ENCODE data around the gene ONECUT3.
A peak's percentile ranks its signal among the peaks of the same experiment; 100 is the strongest.

ONECUT3 gene

GRCh38 chr19:1799695-1800342, 46.5 kb downstream of the ONECUT3 start:
- no peak for DNase-seq

DNA sequence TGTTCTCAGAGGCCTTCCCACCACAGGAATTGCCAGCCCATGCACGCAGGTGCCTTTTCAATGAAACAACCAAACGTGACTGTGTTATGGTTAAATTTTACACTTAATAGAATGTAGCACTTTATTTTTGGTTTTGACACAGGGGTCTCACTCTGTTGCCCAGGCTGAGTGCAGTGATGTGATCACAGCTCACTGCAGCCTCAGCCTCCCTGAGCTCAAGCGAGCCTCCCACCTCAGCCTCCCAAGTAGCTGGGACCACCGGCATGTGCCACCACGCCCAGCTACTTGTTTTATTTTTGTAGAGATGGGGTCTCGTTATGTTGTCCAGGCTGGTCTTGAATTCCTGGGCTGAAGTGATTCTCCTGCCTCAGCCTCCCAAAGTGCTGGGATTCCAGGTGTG, 51.6 kb downstream of the ONECUT3 start:
- DNase-seq, result no peak

DNA sequence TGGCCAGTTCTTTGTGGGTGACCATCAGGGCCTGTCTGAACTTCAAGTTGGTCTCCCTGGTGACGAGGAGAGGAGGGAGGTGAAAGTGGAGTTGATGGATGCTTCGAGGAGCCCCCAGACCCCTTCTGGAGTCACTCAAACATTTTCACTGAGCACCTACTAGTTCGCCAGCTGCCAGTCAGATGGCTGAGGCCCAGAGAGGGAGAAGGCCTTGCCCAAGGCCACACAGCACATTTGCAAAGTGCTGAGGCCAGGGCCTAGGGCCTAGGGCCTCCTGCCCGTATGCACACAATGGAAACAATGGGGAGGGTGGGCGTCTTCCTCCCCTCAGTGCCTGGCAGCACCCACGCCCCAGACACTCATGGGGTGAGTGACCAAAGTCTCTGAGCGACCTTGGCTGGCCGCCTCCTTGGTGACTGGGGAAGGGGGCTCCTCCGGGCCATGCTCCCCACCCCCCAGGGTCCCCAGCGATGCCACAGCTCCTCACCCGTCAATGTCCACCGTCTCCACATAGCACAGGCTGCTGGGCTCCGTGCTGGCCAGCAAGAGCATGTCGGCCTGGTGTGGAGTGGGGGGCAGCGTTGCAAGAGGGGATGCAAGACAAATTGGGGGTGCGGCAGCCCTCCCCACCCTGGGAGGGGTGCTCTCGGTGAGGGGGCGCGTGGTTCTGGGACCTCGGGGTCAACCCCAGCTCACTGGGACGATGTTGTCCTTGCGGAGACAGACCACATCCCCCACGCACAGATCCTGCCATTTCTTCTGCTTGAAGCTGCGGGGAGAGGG, 52.3 kb downstream of the ONECUT3 start:
- DNase-seq, result no peak

DNA sequence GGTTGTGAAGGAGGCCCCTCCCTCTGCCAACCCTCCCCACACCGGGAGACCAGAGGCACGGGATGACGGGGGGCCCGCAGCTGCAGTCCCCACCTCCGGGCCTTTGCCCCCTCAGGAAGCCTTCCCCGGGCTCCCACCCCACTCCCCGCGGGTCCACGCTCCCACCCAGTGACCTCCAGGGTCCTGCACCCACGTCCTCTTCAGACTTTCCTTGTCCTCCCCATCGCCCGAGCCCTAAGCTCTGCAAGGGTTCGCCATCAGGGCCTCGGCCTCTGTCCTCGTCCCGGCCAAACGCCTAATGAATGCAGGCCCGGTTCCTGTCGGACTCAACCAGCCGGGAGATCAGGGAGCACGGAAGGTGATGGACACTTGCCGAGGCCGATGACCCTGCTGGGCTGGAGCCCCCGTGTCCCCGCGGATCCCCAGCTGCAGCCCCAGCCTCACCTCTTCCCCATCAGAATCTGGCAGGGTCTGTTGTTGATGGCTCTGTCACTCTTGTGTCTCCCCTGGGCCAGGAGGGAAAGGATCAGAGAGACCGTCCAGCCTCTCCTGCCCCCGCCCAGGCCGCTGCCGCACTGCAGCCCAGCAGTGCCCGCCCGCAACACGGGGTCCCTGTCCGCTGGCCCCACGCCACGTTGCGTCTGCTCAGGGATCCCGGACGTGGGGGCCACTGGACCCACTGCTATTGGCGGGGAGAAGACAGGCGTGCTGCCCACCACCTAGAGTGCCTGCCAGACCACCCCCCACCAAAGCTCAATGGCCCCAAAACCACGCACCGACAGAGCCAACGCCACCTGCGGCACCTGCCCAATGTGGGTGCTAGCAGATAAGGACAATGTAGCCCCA, 53.1 kb downstream of the ONECUT3 start:
- DNase-seq, result no peak

DNA sequence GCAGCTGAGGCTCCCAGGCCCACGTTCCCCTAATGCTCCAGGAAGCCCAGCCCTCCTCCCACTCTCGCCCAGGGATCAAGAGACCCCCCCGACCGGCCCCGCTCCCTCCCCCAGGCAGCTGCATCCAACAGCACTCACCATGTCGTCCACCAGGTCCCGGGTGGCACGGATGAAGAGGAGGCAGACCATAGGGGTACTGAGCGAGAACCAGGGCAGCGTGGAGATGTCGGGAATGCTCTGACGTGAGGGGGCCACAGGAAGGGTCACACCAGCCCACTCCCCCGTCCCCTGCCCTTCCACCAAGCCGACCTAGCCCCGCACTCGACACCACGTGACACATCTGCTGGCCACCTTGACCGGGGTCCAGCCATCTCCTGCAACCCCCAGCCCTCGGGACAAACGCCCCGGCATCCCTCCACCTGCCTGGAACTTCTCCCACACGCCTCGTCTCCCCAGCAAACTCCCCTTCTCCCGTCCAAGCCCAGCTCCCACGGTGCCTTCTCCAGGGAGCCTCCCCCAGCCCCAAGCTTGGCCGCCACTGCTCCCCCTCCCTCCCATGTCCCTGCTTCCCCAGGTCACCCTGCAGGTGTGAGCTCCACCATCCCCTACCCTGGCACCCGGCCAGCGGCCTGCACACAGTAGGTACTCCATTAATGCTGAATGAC, 53.9 kb downstream of the ONECUT3 start:
- no peak for DNase-seq

DNA sequence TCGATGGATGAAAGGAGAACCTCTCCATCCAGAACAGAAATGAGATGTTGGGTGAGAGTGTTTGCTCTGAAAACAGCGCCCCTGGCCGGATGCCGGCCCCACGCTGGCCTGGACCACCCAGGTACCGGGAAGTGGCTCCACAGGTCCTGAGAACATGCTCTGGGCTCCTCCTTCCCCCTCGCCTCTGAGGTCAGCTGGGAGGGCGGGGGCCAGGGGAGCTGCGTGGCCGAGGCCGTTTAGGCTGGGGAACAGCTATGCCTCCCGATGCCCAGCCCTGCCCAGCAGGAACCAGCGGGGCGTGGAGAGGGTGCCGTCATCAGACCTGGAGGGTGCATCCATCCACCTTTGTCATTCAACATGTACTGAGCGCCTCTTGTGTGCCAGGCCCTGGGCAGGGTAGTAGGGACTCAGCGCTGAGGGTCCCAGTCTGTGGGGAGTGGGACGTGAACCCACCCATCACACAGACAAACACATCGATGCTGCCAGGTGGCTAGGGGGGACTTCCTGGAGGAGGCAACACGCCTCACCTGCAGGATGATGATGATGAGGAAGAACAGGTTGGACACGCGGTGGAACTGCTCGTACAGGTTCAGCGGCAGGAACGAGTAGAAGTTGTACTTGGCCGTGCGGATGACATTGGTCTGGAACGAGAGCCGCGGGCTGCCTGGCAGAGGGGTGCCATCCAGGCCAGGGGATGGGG, 54.5 kb downstream of the ONECUT3 start:
- no peak for DNase-seq

- no peak for DNase-seq
Measured at GRCh38 chr19:1808395-1808731, 55.1 kb downstream of the ONECUT3 start.

DNA sequence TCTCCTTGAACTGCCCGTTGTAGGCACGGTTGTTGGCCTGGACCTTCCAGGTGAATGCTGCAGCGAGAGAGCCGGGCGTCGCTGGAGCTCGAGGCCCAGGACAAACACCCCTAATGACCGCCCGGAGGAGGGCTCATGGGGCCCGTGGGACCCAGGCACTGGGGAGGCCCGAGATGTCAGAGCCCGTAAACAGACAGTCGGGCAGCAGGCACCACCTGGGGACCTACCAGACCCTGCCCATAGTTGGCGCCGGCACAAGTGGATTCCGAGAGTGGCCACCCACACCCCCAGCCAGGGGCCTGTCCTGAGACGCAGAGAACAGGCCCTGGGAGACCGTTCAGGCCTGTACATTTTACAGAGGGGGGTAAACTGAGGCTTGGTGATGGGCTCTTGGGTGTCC, 56.4 kb downstream of the ONECUT3 start:
- DNase-seq, result no peak

DNA sequence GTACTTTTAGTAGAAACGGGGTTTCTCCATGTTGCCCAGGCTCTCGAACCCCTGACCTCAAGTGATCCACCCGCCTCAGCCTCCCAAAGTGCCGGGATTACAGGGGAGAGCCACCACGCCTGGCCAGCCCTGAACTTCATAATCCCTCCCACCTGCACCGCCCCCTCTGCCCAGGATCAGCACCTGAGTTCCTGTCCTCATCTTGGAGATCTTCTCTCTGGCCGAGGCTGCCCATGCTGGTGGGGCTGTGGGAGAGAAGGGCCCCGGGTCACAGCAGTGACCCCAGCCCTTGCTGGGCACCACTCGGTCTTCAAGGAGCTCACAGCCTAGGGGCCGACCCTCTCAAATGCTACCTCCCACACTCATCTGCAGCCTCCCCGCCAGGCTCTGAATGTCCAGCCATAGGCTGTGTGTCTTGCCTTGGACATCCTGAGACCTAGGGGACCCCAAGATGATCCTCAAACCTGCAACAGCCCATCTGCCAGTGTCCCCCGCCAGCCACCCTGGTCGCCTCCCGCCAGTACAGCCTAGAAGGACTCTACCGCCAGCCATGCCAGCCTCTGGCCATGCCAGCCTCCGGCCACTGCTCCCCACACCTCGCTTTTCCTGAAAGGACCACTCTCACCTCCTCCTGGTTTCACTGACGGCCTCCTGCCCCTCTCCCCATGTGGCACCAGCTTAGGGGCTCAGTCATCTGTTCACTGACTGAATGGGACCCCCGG, 57.3 kb downstream of the ONECUT3 start:
- no peak for DNase-seq

DNA sequence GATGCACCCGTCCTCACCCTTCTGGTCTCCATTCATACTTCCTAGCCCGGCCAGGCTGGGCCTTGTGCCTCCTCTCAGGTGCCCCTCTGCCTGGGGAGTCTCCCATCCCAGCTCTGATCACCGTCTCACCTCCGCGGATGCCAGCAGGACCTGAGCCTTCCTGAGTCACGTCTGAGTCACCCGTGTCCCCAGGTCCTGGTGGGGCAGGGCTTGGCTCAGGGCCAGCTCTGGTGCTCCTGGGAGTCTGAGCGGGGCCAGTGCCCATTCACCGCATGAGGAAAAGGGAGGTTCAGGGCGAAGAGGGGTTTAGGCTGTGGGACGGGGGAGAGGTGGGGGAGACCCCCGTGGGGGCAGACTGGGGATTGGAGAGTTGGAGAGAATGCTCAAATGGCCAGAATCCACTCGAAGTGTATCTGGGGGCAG, 58.2 kb downstream of the ONECUT3 start:
- DNase-seq, result no peak

- DNase-seq, result no peak
Measured at GRCh38 chr19:1811942-1812425, 58.7 kb downstream of the ONECUT3 start, which contains the start of gene ATP8B3. TSS of gene ATP8B3 (minus strand) at chr19:1812276. CDS start at chr19:1811736, 540 bp downstream.

DNA sequence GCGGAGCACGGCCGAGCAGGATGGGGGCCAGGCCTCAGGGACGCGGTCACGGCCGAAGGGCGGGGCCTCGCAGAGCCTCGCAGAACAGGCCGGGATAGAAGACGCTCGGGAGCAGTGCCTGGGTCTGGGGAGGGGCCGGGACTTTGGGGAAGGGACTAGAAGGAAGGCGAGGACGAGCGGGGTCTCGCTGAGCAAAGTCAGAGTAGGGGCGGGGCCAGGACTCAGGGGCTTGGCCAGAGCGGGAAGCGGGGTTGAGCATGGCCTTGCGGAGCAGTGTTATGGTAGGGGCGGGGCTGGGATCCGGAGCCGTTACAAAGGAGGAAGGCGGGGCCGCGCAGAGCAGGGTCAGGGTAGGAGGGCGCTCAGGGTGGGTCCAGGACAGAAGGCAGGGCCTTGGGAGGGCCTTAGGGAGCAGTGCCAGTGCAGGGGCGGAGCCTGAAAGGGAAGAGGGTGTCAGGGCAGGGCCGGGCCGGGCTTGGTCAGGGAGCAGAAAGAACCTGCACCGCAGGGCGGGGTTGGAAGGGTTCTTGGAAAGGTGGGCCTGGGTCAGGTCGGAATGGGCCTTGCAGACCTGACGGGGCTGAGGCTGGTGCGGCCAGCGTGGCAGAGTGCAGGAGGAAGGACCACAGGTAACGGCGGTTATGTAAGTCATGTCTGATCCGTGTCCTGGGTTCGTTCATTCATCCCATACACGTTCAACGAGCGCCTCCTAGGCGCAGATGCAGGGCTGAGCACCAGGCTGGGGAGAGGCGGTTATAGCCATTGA, 59.3 kb downstream of the ONECUT3 start:
- peak; percentile 94 for DNase-seq

GRCh38 chr19:1813192-1814182, 60.2 kb downstream of the ONECUT3 start:
- DNase-seq, result no peak

- no peak for DNase-seq
Measured at GRCh38 chr19:1814391-1814790, 61.1 kb downstream of the ONECUT3 start.

- DNase-seq, result no peak
Measured at GRCh38 chr19:1814833-1815604, 61.7 kb downstream of the ONECUT3 start.

DNA sequence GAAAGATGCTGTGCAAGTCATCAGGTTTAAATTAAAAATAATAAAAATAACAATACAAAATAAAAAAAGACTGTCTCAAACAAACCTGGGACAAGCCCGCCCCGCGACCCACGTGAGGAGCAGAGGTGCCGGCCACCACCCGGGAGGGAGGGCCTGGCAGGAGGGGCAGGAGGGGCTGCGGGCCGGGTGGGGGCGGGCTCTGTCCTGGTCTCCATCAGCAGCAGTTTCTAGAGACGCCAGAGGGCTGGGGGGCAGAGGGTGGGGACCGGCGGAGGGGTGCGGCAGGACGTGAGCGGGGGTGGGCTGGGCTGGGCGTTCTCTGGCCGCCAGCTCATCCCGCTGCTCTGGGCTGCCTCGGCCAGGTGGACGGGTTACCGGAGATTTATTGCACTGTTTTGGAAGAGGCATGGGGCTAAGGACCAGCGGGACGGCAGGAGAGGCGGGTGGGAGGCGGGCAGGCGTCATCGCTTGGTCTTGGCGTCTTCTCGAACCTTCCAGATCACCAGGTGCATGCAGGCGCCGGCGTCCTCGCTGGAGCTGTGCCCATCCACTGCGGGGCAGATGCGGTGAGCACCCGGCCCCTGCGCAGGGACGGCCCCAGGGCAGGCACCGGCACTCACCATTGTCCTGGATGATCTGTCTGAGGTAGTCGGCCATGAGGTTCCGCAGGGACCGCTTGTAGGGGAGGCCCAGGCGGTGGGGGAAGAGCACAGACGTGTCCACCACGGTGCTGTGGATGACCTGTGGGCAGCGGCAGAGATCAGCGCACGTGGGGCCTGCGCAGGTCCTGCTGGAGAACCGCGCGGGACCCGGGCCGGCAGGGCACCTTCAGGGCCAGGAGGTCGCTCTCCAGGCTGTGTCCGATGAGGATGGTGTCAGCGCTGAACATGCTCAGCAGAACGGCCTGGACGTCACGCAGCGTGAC, 62.6 kb downstream of the ONECUT3 start:
- DNase-seq, result no peak

- DNase-seq, result no peak
Measured at GRCh38 chr19:1816530-1817298, 63.4 kb downstream of the ONECUT3 start.
